B cell (primary cell): Measurements from ENCODE around the gene ZNF333. TPM values are rescaled to one million over a fixed set of nuclear protein-coding genes. Genes with fewer than 3 reads are reported as not detected.

Source experiments
- ATAC-seq: fragments of 200-7000 bp; cut with Tn5 transposase; one replicate; pipeline ENCODE4 v1.10.0; 2021; ENCODE audit warnings: low read depth, mild to moderate bottlenecking, moderate number of reproducible peaks, moderate library complexity
- CTCF ChIA-PET: fragments of 350-600 bp; sonication (Branson Sonifier 250); formaldehyde crosslinking; loops from one replicate; lab custom pipeline; 2021; ENCODE audit warnings: antibody characterized with exemption, inconsistent platforms; lab: Charles Lee
- POLR2A ChIA-PET: fragments of 350-600 bp; sonication (Branson Sonifier 250); formaldehyde crosslinking; loops from one replicate; lab custom pipeline; 2021; ENCODE audit warnings: antibody characterized with exemption; lab: Charles Lee
- DNase-seq: peaks from one replicate; pipeline ENCODE4 v3.0.0; 2013
- H2AFZ ChIP-seq: 2 replicates; pipeline ENCODE4 v1.6.1; 2012; ENCODE audit warnings: mild to moderate bottlenecking, low read depth, low read length; ENCODE audit not compliant: insufficient read depth, poor library complexity, severe bottlenecking
- H3K27ac ChIP-seq, 2 donors: 1 replicate in 1 of 2; 2 replicates in 1 of 2; pipeline ENCODE4 v1.5.1; 2012 to 2013; ENCODE audit warnings: low read length in 2 of 2, mild to moderate bottlenecking in 2 of 2, moderate library complexity in 1 of 2
- H3K27me3 ChIP-seq, 4 experiments: fragments of 200-600 bp in 1 of 4; sonication (generic) in 1 of 4; replicated peaks in 1 of 4; 1 replicate in 2 of 4; 2 replicates in 2 of 4; pipeline versions ENCODE4 v1.6.1 to v1.7.0; 2013 to 2016; ENCODE audit warnings: low read length in 3 of 4, mild to moderate bottlenecking in 2 of 4, mixed read lengths in 1 of 4, moderate library complexity in 1 of 4; ENCODE audit not compliant: insufficient read depth in 4 of 4, control insufficient read depth in 3 of 4; ENCODE audit errors: control extremely low read depth in 1 of 4
- H3K36me3 ChIP-seq, 2 experiments: replicated peaks in 1 of 2; 1 replicate in 1 of 2; 2 replicates in 1 of 2; pipeline versions ENCODE4 v1.6.1 to v1.7.1; 2013; ENCODE audit warnings: low read length in 1 of 2; ENCODE audit not compliant: insufficient read depth in 2 of 2, control insufficient read depth in 1 of 2; ENCODE audit errors: control extremely low read depth in 1 of 2, extremely low read depth in 1 of 2
- H3K4me1 ChIP-seq, 2 donors: fragments of 200-600 bp in 1 of 2; sonication (generic) in 1 of 2; 1 replicate in 1 of 2; 2 replicates in 1 of 2; pipeline versions ENCODE4 v1.5.1 to v1.6.1; 2013 to 2017; ENCODE audit warnings: low read length in 2 of 2; ENCODE audit not compliant: control insufficient read depth in 2 of 2, insufficient read depth in 2 of 2
- H3K4me2 ChIP-seq: replicated peaks from 2 replicates; pipeline ENCODE3; 2012; ENCODE audit warnings: mild to moderate bottlenecking, low read depth, low read length; ENCODE audit not compliant: poor library complexity, severe bottlenecking
- H3K4me3 ChIP-seq, 5 experiments: fragments of 200-600 bp in 1 of 5; sonication (generic) in 1 of 5; 1 replicate in 3 of 5; 2 replicates in 2 of 5; pipeline versions ENCODE4 v1.5.1 to v1.7.0; 2011 to 2016; ENCODE audit warnings: low read length in 4 of 5, mild to moderate bottlenecking in 4 of 5, low read depth in 2 of 5, control low read depth in 1 of 5, moderate library complexity in 1 of 5; ENCODE audit not compliant: insufficient read depth in 1 of 5; ENCODE audit errors: control extremely low read depth in 1 of 5, extremely low read depth in 1 of 5
- H3K79me2 ChIP-seq: fragments of 200-600 bp; sonication (generic); one replicate; pipeline ENCODE4 v1.6.0; 2016; ENCODE audit warnings: low read length; ENCODE audit not compliant: control insufficient read depth, insufficient read depth
- H3K9ac ChIP-seq: fragments of 200-600 bp; sonication (generic); 2 replicates; pipeline ENCODE4 v1.6.1; 2017; ENCODE audit warnings: mild to moderate bottlenecking, low read length, moderate library complexity
- H3K9me3 ChIP-seq, 3 donors: one replicate each; pipeline versions ENCODE4 v1.6.1 to v1.7.1; 2013; ENCODE audit warnings: low read length in 2 of 3; ENCODE audit not compliant: control insufficient read depth in 2 of 3, insufficient read depth in 1 of 3; ENCODE audit errors: control extremely low read depth in 1 of 3
- H4K20me1 ChIP-seq: 2 replicates; pipeline ENCODE4 v1.6.0; 2012; ENCODE audit warnings: mild to moderate bottlenecking, low read length; ENCODE audit not compliant: insufficient read depth, control insufficient read depth, poor library complexity, severe bottlenecking
- H3K27ac Mint-ChIP-seq: one replicate; pipeline ENCODE4 v1.8.0; 2021; ENCODE audit warnings: mixed read lengths
- H3K27me3 Mint-ChIP-seq: one replicate; pipeline ENCODE4 v1.8.0; 2021; ENCODE audit warnings: mixed read lengths
- H3K4me1 Mint-ChIP-seq: one replicate; pipeline ENCODE4 v1.8.0; 2021; ENCODE audit warnings: mixed read lengths
- H3K4me3 Mint-ChIP-seq: one replicate; pipeline ENCODE4 v1.8.0; 2021; ENCODE audit warnings: mixed read lengths
- H3K9me3 Mint-ChIP-seq: one replicate; pipeline ENCODE4 v1.8.0; 2022; ENCODE audit warnings: mixed read lengths; ENCODE audit not compliant: insufficient read depth
- EZH2 ChIP-seq: IDR thresholded peaks from 2 replicates; pipeline ENCODE4 v1.6.1; 2012; ENCODE audit warnings: borderline replicate concordance, low read depth, mild to moderate bottlenecking, moderate library complexity, low read length; ENCODE audit not compliant: insufficient read depth, poor library complexity, severe bottlenecking
- WGBS: methylation state at CpG from one replicate; pipeline ENCODE4 v1.1.5; 2013; ENCODE audit warnings: missing lambda C conversion rate; ENCODE audit not compliant: insufficient coverage; 5-methylcytosine and 5-hydroxymethylcytosine counted together
- intact Hi-C: fragments of 100-400 bp; cut with micrococcal nuclease; formaldehyde crosslinking; loops from one replicate; pipeline ENCODE4 v1.10.0; 2022
- polyA plus RNA-seq: library from polyadenylated mRNA; depleted of rRNA; stranded (reverse); fragments of >200 nt; gene quantifications from 2 replicates; pipeline ENCODE4 v1.2.3, GENCODE V29; 2012
- total RNA-seq, 2 donors: library from RNA; stranded (reverse); fragments of 120-200 nt in 1 of 2; gene quantifications; 1 replicate in 1 of 2; 2 replicates in 1 of 2; pipeline versions ENCODE4 v1.2.3 to v1.2.4, GENCODE V29; 2013 to 2022
- TF ChIP-seq, protein P1 (sequence below): fragments of 200-600 bp; IDR thresholded peaks from one replicate; pipeline ENCODE4 v1.8.0; 2022; ENCODE audit warnings: antibody characterized with exemption, mild to moderate bottlenecking

The ZNF333 gene
- total and polyA plus RNA-seq, 2 donors (not counting 1 experiment from before 2014, with no cell fraction given) = 23.2 to 36.9 TPM

DNA sequence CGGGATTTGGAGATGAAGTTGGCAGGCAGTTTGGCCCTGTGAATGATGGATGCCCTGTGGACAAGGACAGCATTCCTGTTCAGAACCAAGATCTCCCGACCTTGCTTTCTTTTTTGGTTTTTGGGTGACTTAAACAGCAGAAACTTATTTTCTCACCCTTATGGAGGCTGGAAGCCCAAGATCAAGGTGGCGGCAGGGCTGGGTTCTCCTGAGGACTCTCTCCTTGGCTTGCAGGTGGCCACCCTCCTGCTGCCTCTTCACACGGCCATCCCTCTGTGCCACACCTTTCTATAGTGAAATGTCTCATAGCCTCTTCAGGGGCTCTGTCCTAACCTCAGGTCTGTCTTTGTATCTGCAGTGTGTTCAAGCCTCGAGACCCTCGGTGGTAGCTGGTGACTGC is 14.0 kb downstream of the ZNF333 start:
- Histone ChIP-seq H2AFZ (no peak overlapping the region), H3K27ac (no peak overlapping the region), H3K9me3 (no peaks in the 10 kb centered on the region), H3K36me3 (peaks cover 20 to 85% of the 10 kb centered on the region in 2 experiments), H3K4me2 (no peak overlapping the region), H3K79me2 (no peaks in the 10 kb centered on the region), H3K4me1 (no peaks in the 10 kb centered on the region), H3K4me3 (no peak overlapping the region), H3K27me3 (no peaks in the 10 kb centered on the region), H3K9ac (no peak overlapping the region), H4K20me1 (no peaks in the 10 kb centered on the region)
- no peaks in the 10 kb centered on the region for H3K4me1 Mint-ChIP-seq
- TF ChIP-seq EZH2 = no peak
- TF ChIP-seq, protein P1, sequence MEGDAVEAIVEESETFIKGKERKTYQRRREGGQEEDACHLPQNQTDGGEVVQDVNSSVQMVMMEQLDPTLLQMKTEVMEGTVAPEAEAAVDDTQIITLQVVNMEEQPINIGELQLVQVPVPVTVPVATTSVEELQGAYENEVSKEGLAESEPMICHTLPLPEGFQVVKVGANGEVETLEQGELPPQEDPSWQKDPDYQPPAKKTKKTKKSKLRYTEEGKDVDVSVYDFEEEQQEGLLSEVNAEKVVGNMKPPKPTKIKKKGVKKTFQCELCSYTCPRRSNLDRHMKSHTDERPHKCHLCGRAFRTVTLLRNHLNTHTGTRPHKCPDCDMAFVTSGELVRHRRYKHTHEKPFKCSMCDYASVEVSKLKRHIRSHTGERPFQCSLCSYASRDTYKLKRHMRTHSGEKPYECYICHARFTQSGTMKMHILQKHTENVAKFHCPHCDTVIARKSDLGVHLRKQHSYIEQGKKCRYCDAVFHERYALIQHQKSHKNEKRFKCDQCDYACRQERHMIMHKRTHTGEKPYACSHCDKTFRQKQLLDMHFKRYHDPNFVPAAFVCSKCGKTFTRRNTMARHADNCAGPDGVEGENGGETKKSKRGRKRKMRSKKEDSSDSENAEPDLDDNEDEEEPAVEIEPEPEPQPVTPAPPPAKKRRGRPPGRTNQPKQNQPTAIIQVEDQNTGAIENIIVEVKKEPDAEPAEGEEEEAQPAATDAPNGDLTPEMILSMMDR = no peak
- no peaks in the 10 kb centered on the region for H3K9me3 Mint-ChIP-seq
- ChIA-PET CTCF (no interaction called here), POLR2A (interaction anchor here (0.6 kb wide), 1 partner anchor 957 kb away, joined by 3 read pairs; no protein-coding TSS in a partner anchor)
- H3K27ac Mint-ChIP-seq = no peak overlapping the region
- ATAC-seq (no peak), DNase-seq (no peak)
- no peaks in the 10 kb centered on the region for H3K27me3 Mint-ChIP-seq
- no peak overlapping the region for H3K4me3 Mint-ChIP-seq
- intact Hi-C loops = no loop called here
- 100% methylated on average over 3 of the region's 6 CpGs for WGBS

- DNase-seq = no peak
- no peak overlapping the region for H3K4me2 ChIP-seq
- Mint-ChIP-seq H3K27ac (no peak overlapping the region), H3K9me3 (no peaks in the 10 kb centered on the region), H3K27me3 (no peaks in the 10 kb centered on the region), H3K4me3 (no peak overlapping the region), H3K4me1 (no peaks in the 10 kb centered on the region)
- 97% methylated on average over 6 of the region's 6 CpGs for WGBS
- H3K79me2 ChIP-seq = no peaks in the 10 kb centered on the region
- intact Hi-C loops = no loop called here
- no peaks in the 10 kb centered on the region for H3K27me3 ChIP-seq
- no peak overlapping the region for H3K9ac ChIP-seq
- CTCF ChIA-PET = no interaction called here
- TF ChIP-seq, protein P1 = no peak
- no peak for TF ChIP-seq EZH2
- H3K36me3 ChIP-seq = peaks cover 21 to 86% of the 10 kb centered on the region in 2 experiments
- H3K27ac ChIP-seq = no peak overlapping the region
- no peak overlapping the region for H3K4me3 ChIP-seq
- H2AFZ ChIP-seq = no peak overlapping the region
- H3K9me3 ChIP-seq = no peaks in the 10 kb centered on the region
- H4K20me1 ChIP-seq = no peaks in the 10 kb centered on the region
- no peak for ATAC-seq
- no peaks in the 10 kb centered on the region for H3K4me1 ChIP-seq
- POLR2A ChIA-PET = no interaction called here
These were observed 14.6 kb downstream of the ZNF333 start for GRCh38 chr19:14704450-14704849.
